Measurements from ENCODE around the gene RPLP2. TPM values are rescaled to one million over a fixed set of nuclear protein-coding genes. Genes with fewer than 3 reads are reported as not detected.

The RPLP2 gene
- total and polyA plus RNA-seq, 4 donors = 441 to 2,648 (median 1,513) TPM

GRCh38 chr11:763549-764321, 46.0 kb upstream of the RPLP2 start:
- H3K4me3 ChIP-seq = no peak overlapping the region
- no peaks in the 10 kb centered on the region for H3K9me3 ChIP-seq (ENCODE audit: control insufficient read depth in 4 of 4, insufficient read depth in 3 of 4, low read length in 3 of 4)
- H3K27ac ChIP-seq (ENCODE audit: low read depth in 1 of 2, low read length in 1 of 2) = peak overlapping the region in 1 of 2 donors; percentile 32
- no peak overlapping the region for H3K9ac ChIP-seq (ENCODE audit: insufficient read depth in 1 of 2, low read length in 2 of 2)
- WGBS, 2 donors = 88 to 91% methylated on average over 22 of the region's 22 CpGs
- no peak for ATAC-seq (ENCODE audit: insufficient read depth, low FRiP score)
- no peak for TF ChIP-seq CTCF (IDR thresholded peaks at IDR 0.05; ENCODE audit: control extremely low read depth, extremely low read depth)
- H3K36me3 ChIP-seq (ENCODE audit: control insufficient read depth in 4 of 4, insufficient read depth in 4 of 4, low read length in 4 of 4) = peaks cover 21 to 63% (median 41%) of the 10 kb centered on the region in 4 donors
- no peaks in the 10 kb centered on the region for H3K4me1 ChIP-seq (ENCODE audit: control insufficient read depth in 5 of 5, insufficient read depth in 5 of 5, low read length in 5 of 5)
- H3K27me3 ChIP-seq (ENCODE audit: control insufficient read depth in 3 of 3, insufficient read depth in 3 of 3, low read length in 2 of 3) = no peaks in the 10 kb centered on the region
- DNase-seq = no peak

- peaks cover 17 to 58% (median 35%) of the 10 kb centered on the region in 4 donors for H3K36me3 ChIP-seq (ENCODE audit: control insufficient read depth in 4 of 4, insufficient read depth in 4 of 4, low read length in 4 of 4)
- no peak for ATAC-seq (ENCODE audit: insufficient read depth, low FRiP score)
- no peaks in the 10 kb centered on the region for H3K9me3 ChIP-seq (ENCODE audit: control insufficient read depth in 4 of 4, insufficient read depth in 3 of 4, low read length in 3 of 4)
- no peak overlapping the region for H3K4me3 ChIP-seq
- H3K9ac ChIP-seq (ENCODE audit: insufficient read depth in 1 of 2, low read length in 2 of 2) = no peak overlapping the region
- H3K4me1 ChIP-seq (ENCODE audit: control insufficient read depth in 5 of 5, insufficient read depth in 5 of 5, low read length in 5 of 5) = no peaks in the 10 kb centered on the region
- no peaks in the 10 kb centered on the region for H3K27me3 ChIP-seq (ENCODE audit: control insufficient read depth in 3 of 3, insufficient read depth in 3 of 3, low read length in 2 of 3)
- 87 to 88% methylated on average over 18 of the region's 18 CpGs for WGBS, 2 donors
- H3K27ac ChIP-seq (ENCODE audit: low read depth in 1 of 2, low read length in 1 of 2) = no peak overlapping the region
- TF ChIP-seq CTCF (IDR thresholded peaks at IDR 0.05; ENCODE audit: control extremely low read depth, extremely low read depth) = no peak
- no peak for DNase-seq
Observed at GRCh38 chr11:764322-765024, 45.3 kb upstream of the RPLP2 start.

- Histone ChIP-seq H3K9ac (ENCODE audit: insufficient read depth in 1 of 2, low read length in 2 of 2) (no peak overlapping the region), H3K9me3 (ENCODE audit: control insufficient read depth in 4 of 4, insufficient read depth in 3 of 4, low read length in 3 of 4) (no peaks in the 10 kb centered on the region), H3K36me3 (ENCODE audit: control insufficient read depth in 4 of 4, insufficient read depth in 4 of 4, low read length in 4 of 4) (peaks cover 16 to 57% (median 29%) of the 10 kb centered on the region in 4 donors), H3K27me3 (ENCODE audit: control insufficient read depth in 3 of 3, insufficient read depth in 3 of 3, low read length in 2 of 3) (no peaks in the 10 kb centered on the region), H3K27ac (ENCODE audit: low read depth in 1 of 2, low read length in 1 of 2) (no peak overlapping the region), H3K4me1 (ENCODE audit: control insufficient read depth in 5 of 5, insufficient read depth in 5 of 5, low read length in 5 of 5) (no peaks in the 10 kb centered on the region), H3K4me3 (no peak overlapping the region)
- 68 to 76% methylated on average over 19 of the region's 19 CpGs for WGBS, 2 donors
- ATAC-seq (ENCODE audit: insufficient read depth, low FRiP score) (no peak), DNase-seq (peak; percentile 35 to 54 (median 50))
- peak; percentile 47 for TF ChIP-seq CTCF (IDR thresholded peaks at IDR 0.05; ENCODE audit: control extremely low read depth, extremely low read depth)
Observed at GRCh38 chr11:765025-765801, 44.6 kb upstream of the RPLP2 start.

All from lung (tissue), 12 donors.